ENCODE measurements around the gene RSPO3.

DNA sequence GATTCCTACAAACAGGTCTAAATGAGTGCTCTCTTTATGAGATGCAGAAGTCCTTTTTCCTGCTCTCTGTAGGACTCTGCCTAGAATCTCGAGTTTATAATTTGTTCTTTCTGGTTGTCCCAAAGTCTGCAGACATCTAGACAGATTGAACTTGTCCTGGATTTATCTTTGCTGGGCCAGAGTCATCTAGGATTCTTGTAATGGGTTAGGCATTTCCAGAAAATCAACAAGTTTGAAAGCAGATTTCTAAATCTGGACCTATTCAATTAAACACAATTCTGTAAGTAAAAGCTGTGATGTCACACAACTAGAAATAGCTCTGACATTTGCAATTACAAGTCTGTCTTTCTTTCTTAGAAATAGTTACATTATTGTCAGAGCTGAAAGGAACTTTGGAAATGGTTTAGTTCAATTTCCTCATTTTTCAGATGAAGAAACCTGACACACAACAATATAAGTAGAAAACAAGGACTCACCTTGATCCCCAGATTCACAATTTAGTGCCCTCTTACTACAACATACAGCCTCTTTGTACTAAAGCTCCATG is 4.2 kb upstream of the RSPO3 start:
- TF ChIP-seq POLR2A (IDR thresholded peaks at IDR 0.05), result no peak
- TF ChIP-seq, protein P1, sequence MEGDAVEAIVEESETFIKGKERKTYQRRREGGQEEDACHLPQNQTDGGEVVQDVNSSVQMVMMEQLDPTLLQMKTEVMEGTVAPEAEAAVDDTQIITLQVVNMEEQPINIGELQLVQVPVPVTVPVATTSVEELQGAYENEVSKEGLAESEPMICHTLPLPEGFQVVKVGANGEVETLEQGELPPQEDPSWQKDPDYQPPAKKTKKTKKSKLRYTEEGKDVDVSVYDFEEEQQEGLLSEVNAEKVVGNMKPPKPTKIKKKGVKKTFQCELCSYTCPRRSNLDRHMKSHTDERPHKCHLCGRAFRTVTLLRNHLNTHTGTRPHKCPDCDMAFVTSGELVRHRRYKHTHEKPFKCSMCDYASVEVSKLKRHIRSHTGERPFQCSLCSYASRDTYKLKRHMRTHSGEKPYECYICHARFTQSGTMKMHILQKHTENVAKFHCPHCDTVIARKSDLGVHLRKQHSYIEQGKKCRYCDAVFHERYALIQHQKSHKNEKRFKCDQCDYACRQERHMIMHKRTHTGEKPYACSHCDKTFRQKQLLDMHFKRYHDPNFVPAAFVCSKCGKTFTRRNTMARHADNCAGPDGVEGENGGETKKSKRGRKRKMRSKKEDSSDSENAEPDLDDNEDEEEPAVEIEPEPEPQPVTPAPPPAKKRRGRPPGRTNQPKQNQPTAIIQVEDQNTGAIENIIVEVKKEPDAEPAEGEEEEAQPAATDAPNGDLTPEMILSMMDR (IDR thresholded peaks at IDR 0.05), result no peak

All from thyroid gland (tissue), 4 donors.